Osteocyte (in vitro differentiated cells): ENCODE measurements around the gene CKAP4. TPM values are rescaled to one million over a fixed set of nuclear protein-coding genes. Genes with fewer than 3 reads are reported as not detected.

Experiments used
- DNase-seq: peaks from one replicate; pipeline ENCODE4 v3.0.0; 2021; ENCODE audit warnings: mixed read lengths; ENCODE audit not compliant: unreplicated experiment; ENCODE audit errors: extremely low spot score
- H3K27ac Mint-ChIP-seq: one replicate; pipeline ENCODE4 v1.8.0; 2021; ENCODE audit warnings: mild to moderate bottlenecking, mixed read lengths; ENCODE audit not compliant: unreplicated experiment
- H3K27me3 Mint-ChIP-seq: one replicate; pipeline ENCODE4 v1.8.0; 2021; ENCODE audit warnings: mixed read lengths; ENCODE audit not compliant: unreplicated experiment
- H3K36me3 Mint-ChIP-seq: one replicate; pipeline ENCODE4 v1.8.0; 2021; ENCODE audit warnings: mixed read lengths; ENCODE audit not compliant: unreplicated experiment
- H3K4me1 Mint-ChIP-seq: one replicate; pipeline ENCODE4 v1.8.0; 2021; ENCODE audit warnings: mixed read lengths; ENCODE audit not compliant: unreplicated experiment
- H3K4me3 Mint-ChIP-seq: one replicate; pipeline ENCODE4 v1.8.0; 2021; ENCODE audit warnings: mild to moderate bottlenecking, moderate library complexity, mixed read lengths; ENCODE audit not compliant: unreplicated experiment
- H3K9me3 Mint-ChIP-seq: one replicate; pipeline ENCODE4 v1.8.0; 2021; ENCODE audit warnings: mixed read lengths; ENCODE audit not compliant: unreplicated experiment
- total RNA-seq: library from RNA; stranded (reverse); gene quantifications from 2 replicates; pipeline ENCODE4 v1.2.1, GENCODE V29; 2021
- TF ChIP-seq, protein P1 (sequence below): fragments of 200-600 bp; sonication (generic); IDR thresholded peaks from 2 replicates; pipeline ENCODE4 v1.5.0; 2021; ENCODE audit warnings: antibody characterized with exemption, mild to moderate bottlenecking, moderate library complexity

CKAP4 gene
- total RNA-seq, 1 donor from 2014 or later: 182 TPM

DNA sequence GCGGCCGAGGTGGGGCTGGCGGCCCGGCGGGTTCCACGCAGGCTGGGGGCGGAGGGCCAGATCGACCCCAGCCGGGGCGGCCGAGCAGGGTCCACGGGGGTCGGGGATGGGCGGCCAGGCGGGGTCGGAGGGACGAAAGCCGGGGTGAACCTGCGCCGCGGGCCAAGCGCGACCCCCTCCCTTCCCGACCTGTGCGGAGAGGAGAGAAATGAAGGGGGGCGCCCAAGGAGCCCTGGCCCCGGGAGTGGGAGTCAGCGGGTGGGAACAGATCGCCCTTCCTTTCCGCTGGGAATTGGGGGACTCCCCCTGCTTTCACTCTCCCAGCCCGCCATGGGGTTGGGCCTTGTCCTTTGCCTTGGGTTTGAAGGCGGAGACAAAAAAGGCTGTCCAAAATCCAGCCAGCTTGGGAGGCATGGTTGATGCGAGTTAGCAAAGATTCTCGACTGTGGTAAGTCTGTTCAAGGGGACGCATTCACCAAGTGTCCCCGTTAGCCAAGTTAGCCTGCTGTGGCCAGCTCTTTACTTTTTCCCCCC is 559 bp upstream of the CKAP4 start:
- Mint-ChIP-seq H3K36me3 (peaks cover 3% of the 10 kb centered on the region), H3K9me3 (no peaks in the 10 kb centered on the region), H3K4me3 (peak overlapping the region; percentile 77), H3K27me3 (no peaks in the 10 kb centered on the region), H3K27ac (peak overlapping the region; percentile 88), H3K4me1 (peaks cover 46% of the 10 kb centered on the region)
- TF ChIP-seq, protein P1, sequence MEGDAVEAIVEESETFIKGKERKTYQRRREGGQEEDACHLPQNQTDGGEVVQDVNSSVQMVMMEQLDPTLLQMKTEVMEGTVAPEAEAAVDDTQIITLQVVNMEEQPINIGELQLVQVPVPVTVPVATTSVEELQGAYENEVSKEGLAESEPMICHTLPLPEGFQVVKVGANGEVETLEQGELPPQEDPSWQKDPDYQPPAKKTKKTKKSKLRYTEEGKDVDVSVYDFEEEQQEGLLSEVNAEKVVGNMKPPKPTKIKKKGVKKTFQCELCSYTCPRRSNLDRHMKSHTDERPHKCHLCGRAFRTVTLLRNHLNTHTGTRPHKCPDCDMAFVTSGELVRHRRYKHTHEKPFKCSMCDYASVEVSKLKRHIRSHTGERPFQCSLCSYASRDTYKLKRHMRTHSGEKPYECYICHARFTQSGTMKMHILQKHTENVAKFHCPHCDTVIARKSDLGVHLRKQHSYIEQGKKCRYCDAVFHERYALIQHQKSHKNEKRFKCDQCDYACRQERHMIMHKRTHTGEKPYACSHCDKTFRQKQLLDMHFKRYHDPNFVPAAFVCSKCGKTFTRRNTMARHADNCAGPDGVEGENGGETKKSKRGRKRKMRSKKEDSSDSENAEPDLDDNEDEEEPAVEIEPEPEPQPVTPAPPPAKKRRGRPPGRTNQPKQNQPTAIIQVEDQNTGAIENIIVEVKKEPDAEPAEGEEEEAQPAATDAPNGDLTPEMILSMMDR: no peak
- DNase-seq: peak; percentile 88

DNA sequence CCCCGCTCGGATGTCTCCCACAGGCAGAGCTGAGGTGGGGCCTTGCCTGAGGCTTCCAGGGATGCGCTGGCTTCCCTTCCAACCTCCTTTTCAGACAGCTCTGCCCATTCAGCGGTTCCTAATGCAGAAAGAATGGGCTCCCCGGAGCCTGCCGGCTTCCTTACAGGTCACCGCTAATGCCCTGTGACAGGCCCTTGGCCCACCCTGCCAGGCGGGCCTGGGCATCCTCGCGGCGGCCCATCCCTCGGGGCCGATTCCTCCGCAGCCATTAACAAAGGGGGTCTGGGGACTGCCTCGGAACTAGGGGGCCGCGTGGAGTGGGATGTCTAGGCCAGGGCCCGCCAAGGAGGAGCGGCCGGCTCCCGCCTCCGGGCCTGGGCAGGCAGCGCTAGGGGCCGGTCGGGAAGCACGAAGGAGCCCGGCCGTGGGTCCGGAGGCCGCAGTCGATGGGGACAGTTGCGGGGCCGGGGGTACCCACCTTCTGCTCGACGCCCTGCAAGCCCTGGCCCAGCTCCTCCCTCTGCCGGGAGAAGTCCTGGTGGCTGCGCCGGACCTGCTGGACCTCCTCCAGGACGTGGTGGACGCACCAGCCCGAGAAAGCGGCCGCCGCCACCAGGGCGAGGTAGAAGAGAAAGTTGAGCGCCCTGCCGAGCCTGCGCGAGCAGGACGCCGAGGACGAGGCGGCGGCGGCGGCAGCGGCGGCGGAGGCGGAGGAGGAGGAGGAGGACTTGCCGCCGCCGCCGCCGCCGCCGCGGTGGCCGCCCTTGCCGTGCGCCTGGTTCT is 738 bp downstream of the CKAP4 start:
- Mint-ChIP-seq H3K36me3 (peaks cover 8% of the 10 kb centered on the region), H3K27ac (peak overlapping the region; percentile 93), H3K27me3 (no peaks in the 10 kb centered on the region), H3K4me3 (peak overlapping the region; percentile 79), H3K4me1 (peaks cover 51% of the 10 kb centered on the region), H3K9me3 (no peaks in the 10 kb centered on the region)
- peak; percentile 87 for DNase-seq
- TF ChIP-seq, protein P1: peak; percentile 19

DNA sequence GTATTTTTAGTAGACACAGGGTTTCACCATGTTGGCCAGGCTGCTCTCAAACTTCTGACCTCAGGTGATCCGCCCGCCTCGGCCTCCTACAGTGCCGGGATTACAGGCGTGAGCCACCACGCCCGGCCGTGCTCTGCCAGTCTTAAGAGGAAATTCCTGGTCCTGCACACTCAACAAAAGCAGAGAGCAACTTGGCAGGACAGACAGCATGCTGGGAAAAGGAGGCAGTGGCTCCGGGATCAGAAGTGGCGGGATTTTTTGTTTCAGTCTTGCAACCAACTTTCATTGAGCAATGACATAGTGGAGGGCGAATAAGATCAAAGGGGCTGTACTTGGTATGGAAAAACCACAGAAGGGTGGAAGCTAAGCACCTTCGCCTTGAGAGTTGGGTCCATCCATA is 2.1 kb downstream of the CKAP4 start:
- H3K9me3 Mint-ChIP-seq: no peaks in the 10 kb centered on the region
- H3K4me3 Mint-ChIP-seq: peak overlapping the region; percentile 79
- peaks cover 8% of the 10 kb centered on the region for H3K36me3 Mint-ChIP-seq
- H3K27me3 Mint-ChIP-seq: no peaks in the 10 kb centered on the region
- peaks cover 44% of the 10 kb centered on the region for H3K4me1 Mint-ChIP-seq
- peak overlapping the region; percentile 93 for H3K27ac Mint-ChIP-seq
- TF ChIP-seq, protein P1: no peak
- peak; percentile 59 for DNase-seq

DNA sequence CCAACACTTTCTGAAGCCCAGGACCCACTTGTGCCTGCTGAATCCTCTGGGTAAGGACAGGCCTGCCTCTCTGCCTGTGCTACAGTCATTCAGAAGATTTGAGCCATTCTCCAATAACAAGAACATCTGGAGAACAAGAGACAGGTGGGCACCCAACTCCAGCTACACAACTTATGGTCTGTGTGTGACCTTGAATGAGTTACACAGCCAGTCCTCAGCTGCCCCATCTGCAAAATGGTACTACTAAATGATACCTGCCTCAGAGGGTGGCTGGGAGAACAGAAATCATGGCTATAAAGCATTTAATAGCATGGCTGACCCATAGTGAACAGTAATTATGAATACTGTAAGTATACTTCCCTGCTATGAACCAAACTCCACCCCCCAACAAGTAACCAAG is 4.2 kb downstream of the CKAP4 start:
- TF ChIP-seq, protein P1: no peak
- DNase-seq: peak; percentile 23
- Mint-ChIP-seq H3K9me3 (no peaks in the 10 kb centered on the region), H3K27ac (peak overlapping the region; percentile 10), H3K4me1 (peaks cover 33% of the 10 kb centered on the region), H3K36me3 (peaks cover 23% of the 10 kb centered on the region), H3K4me3 (no peak overlapping the region), H3K27me3 (no peaks in the 10 kb centered on the region)

DNA sequence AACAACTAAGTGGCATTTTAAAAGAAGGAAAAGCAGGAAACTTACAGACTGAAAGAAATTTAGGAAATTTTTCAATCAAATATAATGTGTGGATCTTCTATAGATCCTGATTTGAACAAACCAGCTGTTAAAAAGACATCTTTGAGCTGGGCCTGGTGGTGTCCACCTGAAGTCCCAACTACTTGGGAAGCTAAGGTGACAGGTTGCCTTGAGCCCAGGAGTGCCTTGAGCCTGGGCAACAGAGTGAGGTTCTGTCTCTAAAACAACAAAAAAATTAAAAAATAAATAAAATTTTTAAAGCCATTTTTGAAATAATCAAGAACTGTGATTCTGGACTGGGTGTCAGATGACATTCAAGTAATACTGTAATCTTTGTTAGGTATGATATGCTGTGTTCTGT is 7.0 kb downstream of the CKAP4 start:
- Mint-ChIP-seq H3K9me3 (no peaks in the 10 kb centered on the region), H3K4me3 (no peak overlapping the region), H3K27me3 (no peaks in the 10 kb centered on the region), H3K4me1 (peaks cover 27% of the 10 kb centered on the region), H3K36me3 (peaks cover 33% of the 10 kb centered on the region), H3K27ac (no peak overlapping the region)
- TF ChIP-seq, protein P1: no peak
- no peak for DNase-seq
